GM23338 (cell line): ENCODE data around the gene SLC4A9.

Experiments
- CREB1 ChIP-seq: fragments of 250-450 bp; sonication (Bioruptor Pico); IDR thresholded peaks from 2 replicates; pipeline ENCODE4 v1.5.0; 2020; ENCODE audit warnings: low read depth, mild to moderate bottlenecking, moderate library complexity
- EZH2 ChIP-seq: fragments of 200-600 bp; sonication (generic); IDR thresholded peaks from one replicate; pipeline ENCODE4 v1.8.0; 2017; ENCODE audit warnings: antibody characterized with exemption, mild to moderate bottlenecking, low read depth; ENCODE audit not compliant: unreplicated experiment
- EZH2phosphoT487 ChIP-seq: fragments of 200-600 bp; sonication (generic); IDR thresholded peaks from one replicate; pipeline ENCODE4 v1.8.1; 2018; ENCODE audit warnings: antibody characterized with exemption; ENCODE audit not compliant: unreplicated experiment
- JUNB ChIP-seq: IDR thresholded peaks from one replicate; pipeline ENCODE4 v1.6.1; 2016; ENCODE audit warnings: antibody characterized with exemption; ENCODE audit not compliant: unreplicated experiment
- NANOG ChIP-seq: IDR thresholded peaks from 2 replicates; pipeline ENCODE4 v1.6.1; 2016; ENCODE audit warnings: antibody characterized with exemption, borderline replicate concordance
- POLR2AphosphoS5 ChIP-seq: IDR thresholded peaks from 2 replicates; pipeline ENCODE4 v1.6.1; 2016; ENCODE audit warnings: antibody characterized with exemption, low read depth
- STAT1 ChIP-seq: IDR thresholded peaks from one replicate; pipeline ENCODE4 v1.6.1; 2016; ENCODE audit warnings: antibody characterized with exemption; ENCODE audit not compliant: unreplicated experiment
- ZNF114 ChIP-seq: fragments of 250-450 bp; sonication (Bioruptor Pico); IDR thresholded peaks from 2 replicates; pipeline ENCODE4 v1.5.0; 2020; ENCODE audit warnings: mild to moderate bottlenecking, moderate library complexity
- ZNF331 ChIP-seq: fragments of 250-450 bp; sonication (Bioruptor Pico); IDR thresholded peaks from 2 replicates; pipeline ENCODE4 v1.5.0; 2020; ENCODE audit warnings: low read depth, mild to moderate bottlenecking, moderate library complexity
- TF ChIP-seq, protein P1 (sequence below), 2 experiments: fragments of 200-600 bp in 1 of 2; sonication (generic) in 1 of 2; conservative IDR thresholded peaks; 2 replicates each; pipeline versions ENCODE4 v1.5.1 to v1.6.1; 2016 to 2017; ENCODE audit warnings: antibody characterized with exemption in 2 of 2, low read depth in 2 of 2, mild to moderate bottlenecking in 2 of 2, moderate library complexity in 1 of 2
- TF ChIP-seq, protein P2 (sequence below): IDR thresholded peaks from one replicate; pipeline ENCODE4 v1.6.1; 2018; ENCODE audit warnings: antibody characterized with exemption; ENCODE audit not compliant: unreplicated experiment
- TF ChIP-seq, protein P3 (sequence below): IDR thresholded peaks from 2 replicates; pipeline ENCODE4 v1.6.1; 2016; ENCODE audit warnings: antibody characterized with exemption

DNA sequence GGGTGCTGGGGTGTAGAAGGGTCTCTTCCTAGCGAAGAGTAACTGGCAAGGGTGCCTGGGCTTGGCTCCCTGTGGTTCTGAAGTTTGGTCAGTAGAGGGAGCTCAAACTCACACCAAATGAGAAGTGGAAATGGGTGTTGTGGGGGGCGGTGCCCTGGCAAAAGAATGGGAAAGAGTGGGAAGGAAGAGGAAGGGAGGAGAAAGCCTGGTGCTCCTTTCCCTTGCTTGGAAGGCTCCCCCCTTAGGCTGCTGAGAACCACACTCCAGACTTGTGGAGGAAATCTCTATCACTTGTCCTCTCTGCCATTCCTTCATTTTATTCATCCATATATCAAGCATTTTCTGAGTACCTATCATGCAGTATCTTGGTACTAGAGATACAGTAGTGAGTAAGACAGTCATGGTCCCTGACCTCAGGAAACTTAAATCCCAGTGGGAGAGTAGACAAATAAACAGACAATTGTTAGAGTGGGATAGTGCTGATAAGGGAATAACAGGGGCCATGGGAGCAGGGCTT lies 13.0 kb downstream of the SLC4A9 start:
- TF ChIP-seq, protein P1, sequence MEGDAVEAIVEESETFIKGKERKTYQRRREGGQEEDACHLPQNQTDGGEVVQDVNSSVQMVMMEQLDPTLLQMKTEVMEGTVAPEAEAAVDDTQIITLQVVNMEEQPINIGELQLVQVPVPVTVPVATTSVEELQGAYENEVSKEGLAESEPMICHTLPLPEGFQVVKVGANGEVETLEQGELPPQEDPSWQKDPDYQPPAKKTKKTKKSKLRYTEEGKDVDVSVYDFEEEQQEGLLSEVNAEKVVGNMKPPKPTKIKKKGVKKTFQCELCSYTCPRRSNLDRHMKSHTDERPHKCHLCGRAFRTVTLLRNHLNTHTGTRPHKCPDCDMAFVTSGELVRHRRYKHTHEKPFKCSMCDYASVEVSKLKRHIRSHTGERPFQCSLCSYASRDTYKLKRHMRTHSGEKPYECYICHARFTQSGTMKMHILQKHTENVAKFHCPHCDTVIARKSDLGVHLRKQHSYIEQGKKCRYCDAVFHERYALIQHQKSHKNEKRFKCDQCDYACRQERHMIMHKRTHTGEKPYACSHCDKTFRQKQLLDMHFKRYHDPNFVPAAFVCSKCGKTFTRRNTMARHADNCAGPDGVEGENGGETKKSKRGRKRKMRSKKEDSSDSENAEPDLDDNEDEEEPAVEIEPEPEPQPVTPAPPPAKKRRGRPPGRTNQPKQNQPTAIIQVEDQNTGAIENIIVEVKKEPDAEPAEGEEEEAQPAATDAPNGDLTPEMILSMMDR (conservative IDR thresholded peaks at IDR 0.05; ENCODE audit: low read depth in 2 of 2) = peak; percentile 72 to 94
- TF ChIP-seq POLR2AphosphoS5 (no peak), EZH2phosphoT487 (no peak), ZNF331 (no peak), CREB1 (CRISPR knock-in tag) (no peak), EZH2 (no peak), ZNF114 (no peak), JUNB (no peak), NANOG (no peak), STAT1 (no peak)
- TF ChIP-seq, protein P2, sequence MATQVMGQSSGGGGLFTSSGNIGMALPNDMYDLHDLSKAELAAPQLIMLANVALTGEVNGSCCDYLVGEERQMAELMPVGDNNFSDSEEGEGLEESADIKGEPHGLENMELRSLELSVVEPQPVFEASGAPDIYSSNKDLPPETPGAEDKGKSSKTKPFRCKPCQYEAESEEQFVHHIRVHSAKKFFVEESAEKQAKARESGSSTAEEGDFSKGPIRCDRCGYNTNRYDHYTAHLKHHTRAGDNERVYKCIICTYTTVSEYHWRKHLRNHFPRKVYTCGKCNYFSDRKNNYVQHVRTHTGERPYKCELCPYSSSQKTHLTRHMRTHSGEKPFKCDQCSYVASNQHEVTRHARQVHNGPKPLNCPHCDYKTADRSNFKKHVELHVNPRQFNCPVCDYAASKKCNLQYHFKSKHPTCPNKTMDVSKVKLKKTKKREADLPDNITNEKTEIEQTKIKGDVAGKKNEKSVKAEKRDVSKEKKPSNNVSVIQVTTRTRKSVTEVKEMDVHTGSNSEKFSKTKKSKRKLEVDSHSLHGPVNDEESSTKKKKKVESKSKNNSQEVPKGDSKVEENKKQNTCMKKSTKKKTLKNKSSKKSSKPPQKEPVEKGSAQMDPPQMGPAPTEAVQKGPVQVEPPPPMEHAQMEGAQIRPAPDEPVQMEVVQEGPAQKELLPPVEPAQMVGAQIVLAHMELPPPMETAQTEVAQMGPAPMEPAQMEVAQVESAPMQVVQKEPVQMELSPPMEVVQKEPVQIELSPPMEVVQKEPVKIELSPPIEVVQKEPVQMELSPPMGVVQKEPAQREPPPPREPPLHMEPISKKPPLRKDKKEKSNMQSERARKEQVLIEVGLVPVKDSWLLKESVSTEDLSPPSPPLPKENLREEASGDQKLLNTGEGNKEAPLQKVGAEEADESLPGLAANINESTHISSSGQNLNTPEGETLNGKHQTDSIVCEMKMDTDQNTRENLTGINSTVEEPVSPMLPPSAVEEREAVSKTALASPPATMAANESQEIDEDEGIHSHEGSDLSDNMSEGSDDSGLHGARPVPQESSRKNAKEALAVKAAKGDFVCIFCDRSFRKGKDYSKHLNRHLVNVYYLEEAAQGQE = no peak
- TF ChIP-seq, protein P3, sequence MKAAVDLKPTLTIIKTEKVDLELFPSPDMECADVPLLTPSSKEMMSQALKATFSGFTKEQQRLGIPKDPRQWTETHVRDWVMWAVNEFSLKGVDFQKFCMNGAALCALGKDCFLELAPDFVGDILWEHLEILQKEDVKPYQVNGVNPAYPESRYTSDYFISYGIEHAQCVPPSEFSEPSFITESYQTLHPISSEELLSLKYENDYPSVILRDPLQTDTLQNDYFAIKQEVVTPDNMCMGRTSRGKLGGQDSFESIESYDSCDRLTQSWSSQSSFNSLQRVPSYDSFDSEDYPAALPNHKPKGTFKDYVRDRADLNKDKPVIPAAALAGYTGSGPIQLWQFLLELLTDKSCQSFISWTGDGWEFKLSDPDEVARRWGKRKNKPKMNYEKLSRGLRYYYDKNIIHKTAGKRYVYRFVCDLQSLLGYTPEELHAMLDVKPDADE = no peak
